Measurements from ENCODE around the gene JAK3.
"Not testable (repeated sequence)": the region's sequence is repeated elsewhere in the genome, so short reads cannot be mapped to it uniquely, and the experiment has no call there.

The JAK3 gene

DNA sequence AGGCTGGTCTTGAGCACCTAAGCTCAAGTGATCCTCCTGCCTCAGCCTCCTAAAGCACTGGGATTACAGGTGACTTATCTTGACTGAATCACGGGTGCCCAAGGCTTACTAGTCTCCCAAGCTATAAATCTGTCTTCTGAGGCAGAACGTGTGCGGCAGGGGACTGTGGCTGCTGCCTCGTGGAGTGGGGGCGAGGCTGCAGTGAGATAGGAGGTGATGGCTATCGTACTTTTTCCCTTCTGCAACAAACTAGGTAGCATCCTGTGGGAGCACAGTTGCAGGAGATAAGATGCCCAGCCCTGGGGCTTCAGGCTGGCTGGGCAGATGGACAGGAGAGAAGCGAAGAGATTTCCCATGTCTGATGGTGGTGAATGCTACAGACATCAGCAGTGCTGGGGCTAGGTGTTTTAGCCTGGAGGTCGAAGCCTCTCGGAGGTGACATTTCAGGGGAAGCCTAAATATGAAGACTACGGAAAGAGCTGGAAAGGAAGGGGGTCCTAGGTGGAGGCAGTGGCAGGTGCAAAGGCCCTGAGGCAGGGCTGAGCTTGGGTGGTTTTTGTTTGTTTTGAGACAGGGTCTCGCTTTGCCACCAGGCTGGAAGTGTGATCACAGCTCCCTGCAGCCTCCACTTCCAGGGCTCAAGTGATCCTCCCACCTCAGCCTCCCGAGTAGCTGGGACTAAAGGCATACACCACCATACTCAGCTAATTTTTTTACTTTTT lies 45.5 kb downstream of the JAK3 start:
- DNase-seq = no peak

GRCh38 chr19:17798599-17798998 lies 49.2 kb downstream of the JAK3 start:
- DNase-seq = not testable (repeated sequence)

DNA sequence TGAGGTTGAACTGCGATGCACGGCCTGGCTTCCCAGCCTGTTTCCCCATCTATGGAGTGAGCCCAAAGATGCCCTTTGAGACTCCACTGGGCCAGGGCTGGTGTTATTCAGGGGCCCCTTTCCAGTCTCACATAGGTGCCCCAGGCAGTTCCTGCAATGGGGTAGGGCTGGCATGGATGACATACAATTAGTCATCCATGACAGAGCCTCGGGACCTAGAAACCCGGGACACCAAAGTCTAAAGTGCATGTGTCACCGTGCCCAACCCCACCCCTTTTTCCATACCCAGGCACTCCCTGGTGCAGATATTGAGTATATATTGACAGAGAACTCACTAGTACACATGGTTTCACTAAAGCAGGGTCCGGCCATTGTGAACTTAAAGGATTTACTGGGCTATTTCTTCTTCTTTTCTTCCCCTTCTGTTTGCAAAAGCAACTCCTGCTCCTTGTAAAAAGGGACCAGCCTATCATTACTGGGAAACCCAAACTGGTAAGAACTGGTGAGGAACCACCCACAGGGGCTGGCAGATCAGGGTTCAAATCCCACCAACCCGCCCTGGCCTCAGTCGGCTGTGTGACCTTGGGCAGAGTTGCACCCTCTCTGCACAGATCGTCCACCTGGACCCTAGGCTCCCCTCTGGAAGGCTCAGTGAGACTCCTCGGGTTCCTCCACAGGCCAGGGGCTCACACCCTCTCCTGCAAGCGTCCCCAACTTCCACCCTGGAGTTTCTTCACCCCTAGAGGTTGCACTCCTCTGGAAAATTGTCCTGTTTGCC lies 50.2 kb downstream of the JAK3 start:
- peak; percentile 37 to 64 (median 51) for DNase-seq

DNA sequence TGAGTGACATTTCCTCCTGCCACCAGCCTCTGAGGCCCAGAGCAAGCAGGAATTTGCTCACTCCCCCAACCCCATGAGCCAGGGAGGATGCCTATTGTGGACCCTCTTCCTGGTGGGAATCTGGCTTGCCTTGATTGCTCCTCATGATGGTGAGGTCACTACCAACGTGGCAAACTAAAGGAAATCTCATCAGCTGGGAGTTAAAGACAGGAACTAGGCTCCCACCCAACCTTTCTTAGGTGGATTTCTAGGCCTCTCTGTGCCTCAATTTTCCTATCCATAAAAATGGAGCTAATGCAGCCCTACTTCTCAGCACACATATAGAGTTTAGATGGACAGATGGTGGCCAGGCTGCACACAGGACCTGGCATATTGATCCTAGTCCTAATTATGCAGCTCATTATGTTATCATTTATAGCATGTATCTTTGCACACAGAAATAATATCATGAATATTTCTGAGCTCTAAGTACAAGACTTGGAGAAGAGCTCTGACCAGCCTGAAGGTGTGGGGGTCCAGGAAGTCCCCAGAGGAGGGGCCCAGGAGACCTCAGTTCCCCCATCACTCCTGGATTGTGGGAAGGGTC lies 50.9 kb downstream of the JAK3 start:
- no peak for DNase-seq

DNA sequence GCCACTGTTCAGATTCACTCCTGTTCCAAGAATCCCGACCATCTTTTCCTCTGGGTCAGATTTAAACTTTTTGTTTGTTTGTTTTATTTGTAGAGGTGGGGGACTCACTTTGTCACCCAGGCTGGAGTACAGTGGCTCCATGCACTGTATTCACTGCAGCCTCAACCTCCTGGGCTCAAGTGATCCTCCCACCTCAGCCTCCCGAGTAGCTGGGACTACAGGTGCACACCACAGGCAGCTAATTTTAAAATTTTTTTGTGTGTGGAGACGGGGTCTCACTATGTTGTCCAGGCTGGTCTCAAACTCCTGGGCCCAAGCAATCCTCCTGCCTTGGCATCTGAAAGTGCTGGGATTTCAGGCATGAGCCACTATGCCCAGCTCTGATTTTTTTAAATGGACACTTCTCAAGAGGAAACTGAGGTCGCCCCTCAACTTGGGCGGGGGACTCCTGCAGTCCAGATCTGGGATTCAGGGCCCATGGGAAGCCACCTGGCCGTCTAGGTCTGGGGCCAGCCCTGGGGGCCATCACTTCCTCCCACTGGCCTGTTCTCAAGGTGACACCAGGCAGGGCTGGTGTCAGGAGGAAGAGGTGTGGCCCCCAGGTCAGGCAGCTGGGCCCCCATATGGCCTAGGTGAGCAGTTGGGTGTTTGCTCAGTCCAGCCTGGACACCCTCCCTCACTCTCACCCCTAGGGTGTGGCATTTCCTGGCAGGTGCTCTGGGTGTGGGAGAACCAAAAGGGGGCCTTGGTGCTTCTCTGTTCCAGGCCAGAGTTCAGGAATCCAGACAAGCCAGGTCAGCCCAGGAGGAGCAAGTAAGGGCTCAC lies 51.6 kb downstream of the JAK3 start:
- DNase-seq = no peak

GRCh38 chr19:17795495-17795856 lies 52.3 kb downstream of the JAK3 start:
- DNase-seq = no peak

DNA sequence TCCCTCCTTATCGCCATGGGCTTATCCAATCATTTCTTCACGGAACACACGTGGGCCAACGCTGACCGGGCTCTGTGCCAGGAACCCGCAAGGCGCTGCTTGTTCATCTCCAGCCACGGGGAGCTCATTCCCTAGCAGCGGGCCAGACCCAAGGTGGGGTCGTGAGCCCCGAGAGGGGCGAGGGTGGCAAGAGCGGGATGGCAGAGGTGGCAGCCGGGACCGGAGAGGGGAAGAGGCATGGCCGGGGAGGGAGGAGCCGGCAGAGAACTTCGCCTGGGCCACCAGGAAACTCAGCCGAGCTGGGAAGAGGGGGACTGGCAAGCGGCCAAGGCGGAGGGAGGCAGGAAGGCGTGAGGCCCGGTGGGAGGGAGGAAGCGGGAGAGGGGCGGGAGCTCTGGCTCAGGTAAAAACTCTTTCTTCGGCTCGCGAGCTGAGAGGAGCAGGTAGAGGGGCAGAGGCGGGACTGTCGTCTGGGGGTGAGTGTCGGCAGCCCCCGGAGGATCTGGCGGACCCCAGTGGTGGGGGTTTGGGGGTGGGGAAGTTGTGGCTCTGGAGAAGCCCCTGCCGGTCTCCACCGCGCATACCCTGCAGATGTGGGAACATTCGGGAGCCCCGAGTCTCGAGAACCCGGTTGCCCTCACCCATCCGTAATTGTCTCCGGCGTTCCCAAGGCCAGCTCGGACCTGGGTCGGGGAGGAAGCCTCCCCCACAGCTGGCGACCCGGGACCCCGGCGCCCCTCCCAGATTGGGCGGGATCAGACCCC lies 52.9 kb downstream of the JAK3 start, which contains the start of gene B3GNT3:
Gene B3GNT3 (plus strand): TSS at position 408 of the 764 bp plus-strand sequence. CDS start 12,670 bp downstream, outside the sequence.
- DNase-seq = peak; percentile 29 to 69 (median 48)

GRCh38 chr19:17794412-17794730 lies 53.4 kb downstream of the JAK3 start:
- no peak for DNase-seq

DNA sequence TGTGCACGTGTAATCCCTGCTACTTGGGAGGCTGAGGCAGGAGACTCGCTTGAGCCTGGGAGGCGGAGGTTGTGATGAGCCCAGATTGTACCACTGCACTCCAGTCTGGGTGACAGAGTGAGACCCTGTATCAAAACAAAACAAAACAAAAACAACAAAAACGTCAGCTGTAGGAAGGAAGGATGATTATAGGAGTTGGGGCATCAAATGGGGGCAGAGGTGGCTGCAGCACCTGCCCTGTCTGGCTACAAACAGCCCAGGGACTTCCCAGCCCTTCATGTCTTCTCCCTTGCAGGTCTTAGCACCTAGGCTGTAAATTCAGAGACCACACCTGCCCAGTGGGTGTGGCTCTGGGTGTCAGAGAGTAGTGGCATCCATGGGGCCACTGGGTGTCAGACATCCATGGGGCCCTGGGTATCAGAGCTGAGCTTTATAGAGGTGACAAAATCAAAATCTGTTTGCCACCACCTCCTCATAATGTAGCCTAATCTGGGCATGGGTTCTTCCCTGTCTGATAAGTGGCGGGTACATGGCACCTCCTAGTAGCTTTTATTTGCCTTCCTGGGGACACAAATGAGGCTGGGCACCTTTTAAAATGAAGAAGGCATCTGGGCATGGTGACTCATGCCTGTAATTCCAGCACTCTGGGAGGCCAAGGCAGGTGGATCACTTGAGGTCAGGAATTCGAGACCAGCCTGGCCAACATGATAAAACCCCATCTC lies 57.6 kb downstream of the JAK3 start:
- DNase-seq = no peak

DNA sequence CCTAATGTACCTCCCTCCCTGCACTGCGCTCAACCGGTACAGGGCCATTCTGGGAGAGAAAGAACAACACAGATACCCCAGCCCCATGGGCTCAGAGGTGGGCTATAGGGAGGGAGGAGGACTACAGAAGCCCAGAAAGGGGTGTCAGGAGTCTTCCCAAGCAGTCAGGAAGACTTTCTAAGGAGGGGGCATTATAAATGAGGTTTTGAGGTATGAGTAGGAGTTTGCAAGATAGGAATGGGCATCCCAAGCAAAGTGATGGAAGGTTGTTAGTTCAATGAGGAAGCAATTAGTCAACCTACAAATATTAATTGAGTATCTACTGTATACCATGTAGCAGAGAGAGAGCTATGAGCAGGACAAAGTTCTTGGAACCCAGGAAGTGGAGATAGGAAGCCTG lies 59.1 kb downstream of the JAK3 start:
- DNase-seq = no peak

DNA sequence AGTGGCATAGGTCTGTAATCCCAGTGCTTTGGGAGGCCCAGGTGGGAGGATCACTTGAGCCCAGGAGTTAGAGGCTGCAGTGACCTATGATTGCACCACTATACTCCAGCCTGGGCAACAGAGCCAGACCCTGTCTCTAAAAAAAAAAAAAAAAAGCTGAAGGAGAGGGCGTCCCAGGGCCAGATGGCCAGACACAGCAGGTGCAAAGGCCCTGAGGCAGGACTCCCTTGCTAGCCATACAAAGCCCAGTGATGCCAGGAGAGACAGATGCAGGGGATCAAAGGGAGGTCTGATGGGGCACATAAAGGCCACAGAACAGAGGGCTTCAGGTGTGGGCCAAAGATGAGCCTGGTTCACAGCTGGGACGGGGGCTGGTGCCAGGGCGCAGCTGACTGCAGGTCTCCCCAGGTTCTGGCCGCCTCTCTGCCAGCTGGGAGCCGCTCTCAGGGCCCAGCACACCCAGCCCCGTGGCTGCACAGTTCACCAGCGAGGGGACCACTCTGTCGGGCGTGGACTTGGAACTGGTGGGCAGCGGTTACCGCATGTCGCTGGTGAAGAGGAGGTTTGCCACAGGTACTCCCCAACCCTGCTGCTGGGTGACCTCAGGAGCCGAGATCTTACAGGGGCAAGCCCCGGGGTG lies 60.4 kb downstream of the JAK3 start:
- DNase-seq = no peak

DNA sequence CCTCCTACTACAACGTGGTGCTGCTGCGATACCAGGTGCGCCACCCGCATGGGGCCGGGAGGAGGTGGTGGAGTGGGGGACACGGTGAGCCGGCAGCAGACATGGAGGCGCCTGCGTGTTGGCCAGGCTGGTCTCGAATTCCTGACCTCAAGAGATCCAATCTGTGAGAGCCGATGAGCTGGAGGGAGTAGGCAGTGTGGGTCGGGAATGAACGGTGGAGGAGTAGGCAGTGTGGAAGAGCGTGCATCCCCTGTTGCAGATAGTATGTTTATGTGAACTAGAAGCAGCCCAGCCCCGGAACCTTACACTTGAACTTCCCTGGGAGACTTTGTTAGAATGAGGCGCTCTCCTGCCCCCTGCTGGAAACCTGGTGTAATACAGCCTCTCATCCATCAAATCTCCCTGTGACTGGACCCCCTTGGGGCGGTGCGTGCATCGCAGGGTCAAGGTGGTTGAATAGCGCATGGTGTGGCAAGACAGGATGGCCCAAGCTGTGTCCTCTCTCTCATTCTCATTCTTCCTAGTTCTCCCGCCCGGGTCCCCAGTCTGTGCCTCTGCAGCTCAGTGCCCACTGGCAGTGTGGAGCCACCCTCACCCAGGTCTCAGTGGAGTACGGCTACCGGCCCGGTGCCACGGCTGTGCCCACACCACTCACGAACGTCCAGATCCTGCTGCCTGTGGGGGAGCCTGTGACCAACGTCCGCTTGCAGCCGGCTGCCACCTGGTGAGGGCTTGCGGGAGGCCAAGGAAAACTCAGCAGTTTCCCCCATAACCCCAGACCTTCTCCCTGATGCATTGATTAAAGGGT lies 63.4 kb downstream of the JAK3 start:
- DNase-seq = peak; percentile 75 to 85 (median 84)

DNA sequence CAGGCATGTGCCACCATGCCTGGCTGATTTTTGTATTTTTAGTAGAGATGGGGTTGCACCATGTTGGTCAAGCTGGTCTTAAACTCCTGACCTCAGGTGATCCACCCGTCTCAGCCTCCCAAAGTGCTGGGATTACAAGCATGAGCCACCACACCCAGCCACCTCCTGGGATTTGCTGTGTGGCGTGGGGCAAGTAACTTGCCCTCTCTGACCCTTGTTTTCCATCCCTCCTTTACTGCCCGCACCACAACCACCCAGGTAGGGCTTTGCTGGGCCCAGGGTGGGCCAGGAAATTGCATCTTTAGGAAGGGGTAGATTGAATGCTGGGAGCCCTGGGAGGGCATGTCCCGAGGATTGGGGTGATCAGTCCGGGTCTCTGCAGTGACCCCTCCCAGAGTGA lies 64.1 kb downstream of the JAK3 start:
- not testable (repeated sequence) for DNase-seq

DNA sequence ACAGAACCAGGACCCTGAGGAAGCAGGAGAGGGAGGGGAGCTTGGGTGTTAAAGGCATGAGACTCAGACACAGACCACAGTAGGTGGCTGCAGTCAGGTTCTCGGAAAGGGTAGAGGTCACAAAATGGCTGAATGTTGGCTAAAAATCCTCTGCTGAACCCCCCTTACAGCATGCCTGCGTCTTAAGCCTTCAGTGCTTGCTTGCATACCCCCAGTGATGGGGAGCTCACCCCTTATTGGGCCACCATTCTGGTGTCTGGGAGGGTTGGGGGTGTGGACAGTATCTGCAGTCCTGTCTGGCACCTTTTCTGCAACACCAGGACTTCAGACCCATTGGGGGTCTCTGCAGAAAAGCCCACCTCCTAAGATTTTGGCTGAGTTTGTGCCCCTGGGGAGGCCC lies 67.0 kb downstream of the JAK3 start:
- DNase-seq = no peak

GRCh38 chr19:17778968-17779929 lies 68.5 kb downstream of the JAK3 start:
- peak; percentile 84 to 93 (median 90) for DNase-seq

GRCh38 chr19:17778251-17778967 lies 69.4 kb downstream of the JAK3 start:
- DNase-seq = peak; percentile 84 to 94 (median 90)

- not testable (repeated sequence) for DNase-seq
These were observed 69.9 kb downstream of the JAK3 start for GRCh38 chr19:17777840-17778239.

Measured in suppressor macrophage (primary cell).